ENCODE measurements around the gene GATA1. TPM values are rescaled to one million over a fixed set of nuclear protein-coding genes. Genes with fewer than 3 reads are reported as not detected.

GATA1 gene
- total RNA-seq, 1 donor, result not detected

DNA sequence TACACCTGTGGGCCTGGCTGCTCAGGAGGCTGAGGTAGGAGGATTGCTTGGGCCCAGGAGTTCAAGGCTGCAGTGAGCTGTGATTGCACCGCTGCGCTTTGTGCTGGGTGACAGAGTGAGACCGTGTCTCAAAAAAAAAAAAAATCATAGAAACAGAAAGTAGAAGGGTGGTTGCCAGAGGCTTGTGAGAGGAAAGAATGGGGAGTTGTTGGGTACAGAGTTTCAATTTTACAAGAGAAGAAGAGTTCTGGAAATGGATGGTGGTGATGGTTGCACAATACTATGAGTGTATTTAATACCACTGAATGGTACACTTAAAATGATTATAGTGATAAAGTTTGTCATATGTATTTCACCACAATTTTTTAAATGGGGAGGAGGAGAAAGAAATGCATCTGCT lies 35.0 kb upstream of the GATA1 start:
- H3K4me1 ChIP-seq (ENCODE audit: insufficient read depth, low read length), result no peaks in the 10 kb centered on the region
- H2AFZ ChIP-seq (ENCODE audit: low read length), result no peak overlapping the region
- H3K4me3 ChIP-seq (ENCODE audit: insufficient read depth, low read length), result no peak overlapping the region

DNA sequence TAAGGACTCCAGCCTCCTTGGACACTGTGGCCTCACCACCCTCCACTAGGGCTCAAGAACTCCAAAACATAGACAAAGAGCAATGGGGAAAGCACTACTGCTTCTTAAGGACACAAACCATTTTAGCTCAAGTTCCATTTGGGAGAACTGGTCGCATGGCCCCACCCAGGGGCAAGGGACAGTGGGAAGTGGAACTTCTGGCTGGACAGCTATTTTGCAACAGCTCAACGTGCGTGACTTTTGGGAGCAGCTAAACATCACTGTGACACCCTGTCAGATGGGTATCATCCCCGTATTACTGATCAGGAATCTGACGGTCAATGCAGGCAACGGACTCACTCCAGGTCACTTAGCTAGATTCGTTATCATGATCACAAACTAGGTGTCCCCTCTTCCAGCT lies 33.9 kb upstream of the GATA1 start:
- no peak overlapping the region for H3K27ac ChIP-seq (ENCODE audit: low read depth, low read length)
- TF ChIP-seq, protein P1, sequence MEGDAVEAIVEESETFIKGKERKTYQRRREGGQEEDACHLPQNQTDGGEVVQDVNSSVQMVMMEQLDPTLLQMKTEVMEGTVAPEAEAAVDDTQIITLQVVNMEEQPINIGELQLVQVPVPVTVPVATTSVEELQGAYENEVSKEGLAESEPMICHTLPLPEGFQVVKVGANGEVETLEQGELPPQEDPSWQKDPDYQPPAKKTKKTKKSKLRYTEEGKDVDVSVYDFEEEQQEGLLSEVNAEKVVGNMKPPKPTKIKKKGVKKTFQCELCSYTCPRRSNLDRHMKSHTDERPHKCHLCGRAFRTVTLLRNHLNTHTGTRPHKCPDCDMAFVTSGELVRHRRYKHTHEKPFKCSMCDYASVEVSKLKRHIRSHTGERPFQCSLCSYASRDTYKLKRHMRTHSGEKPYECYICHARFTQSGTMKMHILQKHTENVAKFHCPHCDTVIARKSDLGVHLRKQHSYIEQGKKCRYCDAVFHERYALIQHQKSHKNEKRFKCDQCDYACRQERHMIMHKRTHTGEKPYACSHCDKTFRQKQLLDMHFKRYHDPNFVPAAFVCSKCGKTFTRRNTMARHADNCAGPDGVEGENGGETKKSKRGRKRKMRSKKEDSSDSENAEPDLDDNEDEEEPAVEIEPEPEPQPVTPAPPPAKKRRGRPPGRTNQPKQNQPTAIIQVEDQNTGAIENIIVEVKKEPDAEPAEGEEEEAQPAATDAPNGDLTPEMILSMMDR (IDR thresholded peaks at IDR 0.05; ENCODE audit: extremely low read depth, low read depth, low read length), result no peak
- H3K36me3 ChIP-seq (ENCODE audit: insufficient read depth, low read length), result no peaks in the 10 kb centered on the region
- H3K4me3 ChIP-seq (ENCODE audit: insufficient read depth, low read length), result no peak overlapping the region
- H3K27me3 ChIP-seq (ENCODE audit: insufficient read depth, low read length), result peaks cover 2% of the 10 kb centered on the region
- no peaks in the 10 kb centered on the region for H4K20me1 ChIP-seq (ENCODE audit: insufficient read depth, low read length)
- no peaks in the 10 kb centered on the region for H3K79me2 ChIP-seq (ENCODE audit: insufficient read depth, low read length)
- no peak overlapping the region for H3K4me2 ChIP-seq (ENCODE audit: insufficient read depth, low read length)
- DNase-seq (ENCODE audit: insufficient read length, low spot score, missing footprints), result no peak
- no peaks in the 10 kb centered on the region for H3K9me3 ChIP-seq (ENCODE audit: low read depth, low read length)
- no peak overlapping the region for H2AFZ ChIP-seq (ENCODE audit: low read length)
- H3K4me1 ChIP-seq (ENCODE audit: insufficient read depth, low read length), result no peaks in the 10 kb centered on the region

More for the DNA sequence above, 35.0 kb upstream of the GATA1 start:
- no peaks in the 10 kb centered on the region for H4K20me1 ChIP-seq (ENCODE audit: insufficient read depth, low read length)
- no peak overlapping the region for H3K27ac ChIP-seq (ENCODE audit: low read depth, low read length)
- DNase-seq (ENCODE audit: insufficient read length, low spot score, missing footprints), result no peak
- no peaks in the 10 kb centered on the region for H3K36me3 ChIP-seq (ENCODE audit: insufficient read depth, low read length)
- H3K27me3 ChIP-seq (ENCODE audit: insufficient read depth, low read length), result peaks cover 2% of the 10 kb centered on the region
- no peaks in the 10 kb centered on the region for H3K9me3 ChIP-seq (ENCODE audit: low read depth, low read length)
- H3K4me2 ChIP-seq (ENCODE audit: insufficient read depth, low read length), result no peak overlapping the region
- TF ChIP-seq, protein P1 (IDR thresholded peaks at IDR 0.05; ENCODE audit: extremely low read depth, low read depth, low read length), result no peak
- H3K79me2 ChIP-seq (ENCODE audit: insufficient read depth, low read length), result no peaks in the 10 kb centered on the region

DNA sequence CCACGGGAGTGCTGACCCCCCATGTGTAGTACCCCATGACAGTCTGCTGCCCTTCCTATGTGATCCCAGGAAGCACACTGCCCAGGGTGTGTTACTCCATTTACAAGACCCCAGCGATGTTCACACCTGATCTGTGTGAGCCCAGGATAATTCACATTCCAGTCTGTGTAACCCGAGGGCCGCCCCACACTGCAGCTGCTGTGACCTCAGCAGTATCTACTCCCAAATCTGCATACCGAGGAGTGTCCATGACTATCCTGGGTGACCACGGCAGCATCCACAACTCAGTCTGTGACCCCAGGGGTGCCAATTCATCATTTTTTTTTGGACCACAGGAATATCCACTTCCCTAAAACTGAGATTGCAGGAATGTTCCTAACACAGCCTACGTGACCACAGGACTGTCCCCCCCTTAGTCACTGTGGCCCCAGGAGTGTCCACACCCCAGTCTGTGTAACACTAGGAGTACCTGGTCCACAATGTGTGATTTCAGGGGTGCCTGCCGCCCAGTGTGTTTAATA lies 32.6 kb upstream of the GATA1 start:
- no peaks in the 10 kb centered on the region for H4K20me1 ChIP-seq (ENCODE audit: insufficient read depth, low read length)
- no peaks in the 10 kb centered on the region for H3K27me3 ChIP-seq (ENCODE audit: insufficient read depth, low read length)
- no peak for DNase-seq (ENCODE audit: insufficient read length, low spot score, missing footprints)
- no peaks in the 10 kb centered on the region for H3K36me3 ChIP-seq (ENCODE audit: insufficient read depth, low read length)
- no peaks in the 10 kb centered on the region for H3K9me3 ChIP-seq (ENCODE audit: low read depth, low read length)
- TF ChIP-seq, protein P1 (IDR thresholded peaks at IDR 0.05; ENCODE audit: extremely low read depth, low read depth, low read length), result no peak
- no peaks in the 10 kb centered on the region for H3K4me1 ChIP-seq (ENCODE audit: insufficient read depth, low read length)
- H3K79me2 ChIP-seq (ENCODE audit: insufficient read depth, low read length), result no peaks in the 10 kb centered on the region
- H2AFZ ChIP-seq (ENCODE audit: low read length), result no peak overlapping the region
- H3K4me2 ChIP-seq (ENCODE audit: insufficient read depth, low read length), result no peak overlapping the region
- H3K4me3 ChIP-seq (ENCODE audit: insufficient read depth, low read length), result no peak overlapping the region
- H3K27ac ChIP-seq (ENCODE audit: low read depth, low read length), result no peak overlapping the region

DNA sequence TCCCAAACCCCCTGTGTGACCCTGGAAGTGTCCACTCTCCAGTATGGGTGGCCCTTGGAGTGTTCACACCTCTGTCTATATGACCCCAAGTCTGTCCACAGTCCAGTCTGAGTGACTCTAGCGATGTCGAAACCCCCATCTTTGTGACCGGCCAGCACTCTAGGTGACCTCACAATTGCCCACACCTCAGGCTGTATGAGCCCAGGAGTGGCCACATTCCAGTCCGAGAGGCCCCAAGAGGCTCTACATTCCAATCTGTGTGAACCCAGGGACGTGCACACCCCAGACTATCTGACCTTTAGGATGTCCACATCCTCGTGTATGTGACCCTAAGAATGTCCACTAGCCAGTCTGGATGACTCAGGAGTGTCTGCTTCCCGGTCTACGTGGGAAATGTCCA lies 32.2 kb upstream of the GATA1 start:
- no peaks in the 10 kb centered on the region for H4K20me1 ChIP-seq (ENCODE audit: insufficient read depth, low read length)
- H3K27ac ChIP-seq (ENCODE audit: low read depth, low read length), result no peak overlapping the region
- H3K4me3 ChIP-seq (ENCODE audit: insufficient read depth, low read length), result no peak overlapping the region
- H3K27me3 ChIP-seq (ENCODE audit: insufficient read depth, low read length), result no peaks in the 10 kb centered on the region
- no peak overlapping the region for H3K4me2 ChIP-seq (ENCODE audit: insufficient read depth, low read length)
- no peaks in the 10 kb centered on the region for H3K79me2 ChIP-seq (ENCODE audit: insufficient read depth, low read length)
- H3K9me3 ChIP-seq (ENCODE audit: low read depth, low read length), result no peaks in the 10 kb centered on the region
- H3K4me1 ChIP-seq (ENCODE audit: insufficient read depth, low read length), result no peaks in the 10 kb centered on the region
- DNase-seq (ENCODE audit: insufficient read length, low spot score, missing footprints), result no peak
- TF ChIP-seq, protein P1 (IDR thresholded peaks at IDR 0.05; ENCODE audit: extremely low read depth, low read depth, low read length), result no peak
- no peaks in the 10 kb centered on the region for H3K36me3 ChIP-seq (ENCODE audit: insufficient read depth, low read length)
- H2AFZ ChIP-seq (ENCODE audit: low read length), result no peak overlapping the region
